HepG2 (cell line): ENCODE data around the gene IL4I1. TPM values are rescaled to one million over a fixed set of nuclear protein-coding genes. Genes with fewer than 3 reads are reported as not detected.

Source experiments
- ARID2 ChIP-seq: sonication (generic); formaldehyde crosslinking; IDR thresholded peaks from 2 replicates; pipeline ENCODE4 v1.8.1; 2022; ENCODE audit warnings: mild to moderate bottlenecking, missing genetic modification reagents, borderline replicate concordance
- ELF4 ChIP-seq: sonication (generic); formaldehyde crosslinking; IDR thresholded peaks from 2 replicates; pipeline ENCODE4 v1.5.0; 2020; ENCODE audit warnings: missing genetic modification reagents, mild to moderate bottlenecking, moderate library complexity, borderline replicate concordance
- FOSL1 ChIP-seq: sonication (generic); formaldehyde crosslinking; IDR thresholded peaks from 2 replicates; pipeline ENCODE4 v1.9.0; 2021; ENCODE audit warnings: missing genetic modification reagents, borderline replicate concordance
- MEF2D ChIP-seq: sonication (generic); formaldehyde crosslinking; IDR thresholded peaks from 2 replicates; pipeline ENCODE4 v1.5.1; 2020; ENCODE audit warnings: mild to moderate bottlenecking, missing genetic modification reagents
- MTA3 ChIP-seq: sonication (generic); formaldehyde crosslinking; IDR thresholded peaks from 2 replicates; pipeline ENCODE4 v1.4.0; 2020; ENCODE audit warnings: missing genetic modification reagents
- NFKB2 ChIP-seq: sonication (generic); formaldehyde crosslinking; IDR thresholded peaks from 2 replicates; pipeline ENCODE4 v1.4.0; 2020; ENCODE audit warnings: missing genetic modification reagents, borderline replicate concordance
- RAD21 ChIP-seq: fragments of 450-650 bp; formaldehyde crosslinking; IDR thresholded peaks from 2 replicates; pipeline ENCODE4 v1.5.0; 2020; ENCODE audit warnings: mild to moderate bottlenecking
- SRSF4 ChIP-seq: fragments of 200-400 bp; formaldehyde crosslinking; IDR thresholded peaks from one replicate; pipeline ENCODE4 v1.6.1; 2018; ENCODE audit warnings: mild to moderate bottlenecking, low read depth, low read length, moderate library complexity; ENCODE audit not compliant: poor library complexity, severe bottlenecking
- TBX3 ChIP-seq: fragments of 450-650 bp; IDR thresholded peaks from 2 replicates; pipeline ENCODE4 v1.6.1; 2017; ENCODE audit warnings: antibody characterized with exemption, mild to moderate bottlenecking, inconsistent platforms, borderline replicate concordance
- TEAD2 ChIP-seq: sonication (generic); formaldehyde crosslinking; IDR thresholded peaks from 2 replicates; pipeline ENCODE4 v1.9.0; 2021; ENCODE audit warnings: missing genetic modification reagents
- U2AF2 ChIP-seq: fragments of 200-400 bp; formaldehyde crosslinking; IDR thresholded peaks from 2 replicates; pipeline ENCODE4 v1.6.1; 2017; ENCODE audit warnings: low read depth, mild to moderate bottlenecking, low read length
- ZFX ChIP-seq: sonication (generic); formaldehyde crosslinking; IDR thresholded peaks from 2 replicates; pipeline ENCODE4 v1.4.0; 2020; ENCODE audit warnings: mild to moderate bottlenecking, low read depth, missing genetic modification reagents, moderate library complexity
- ZNF543 ChIP-seq: sonication (generic); formaldehyde crosslinking; IDR thresholded peaks from 2 replicates; pipeline ENCODE4 v1.4.0; 2020; ENCODE audit warnings: mild to moderate bottlenecking, missing genetic modification reagents
- ZNF550 ChIP-seq: sonication (generic); formaldehyde crosslinking; IDR thresholded peaks from 2 replicates; pipeline ENCODE4 v1.4.0; 2020; ENCODE audit warnings: mild to moderate bottlenecking, missing genetic modification reagents, borderline replicate concordance
- ZNF556 ChIP-seq: sonication (generic); formaldehyde crosslinking; IDR thresholded peaks from 2 replicates; pipeline ENCODE4 v1.4.0; 2020; ENCODE audit warnings: mild to moderate bottlenecking, missing genetic modification reagents, borderline replicate concordance
- ZNF616 ChIP-seq: sonication (generic); formaldehyde crosslinking; IDR thresholded peaks from 2 replicates; pipeline ENCODE4 v1.5.0; 2020; ENCODE audit warnings: low read depth, mild to moderate bottlenecking, missing genetic modification reagents
- ZSCAN12 ChIP-seq: sonication (generic); formaldehyde crosslinking; IDR thresholded peaks from 2 replicates; pipeline ENCODE4 v1.9.0; 2021; ENCODE audit warnings: mild to moderate bottlenecking, missing genetic modification reagents
- polyA plus RNA-seq, 8 experiments: library from polyadenylated mRNA; depleted of rRNA in 3 of 8; stranded (reverse) in 7 of 8; unstranded in 1 of 8; fragments of >200 nt; fragmentation: Illumina TruSeq in 4 of 8; extraction: Trizol in 4 of 8; gene quantifications; 2 replicates each; pipeline versions ENCODE4 v1.2.1 to v1.2.3, GENCODE V29; 2011 to 2016; ENCODE audit warnings: low read depth in 4 of 8, missing spikeins in 1 of 8, mixed read lengths in 1 of 8; ENCODE audit not compliant: insufficient read depth in 1 of 8
- total RNA-seq, 5 experiments: library from RNA; depleted of rRNA; stranded (reverse); fragments of >200 nt; fragmentation: Illumina TruSeq; extraction: Trizol; gene quantifications; 2 replicates each; pipeline ENCODE4 v1.2.3, GENCODE V29; 2016; ENCODE audit warnings: low read depth in 1 of 5
- TF ChIP-seq, protein P1 (sequence below): sonication (generic); formaldehyde crosslinking; IDR thresholded peaks from 2 replicates; pipeline ENCODE4 v1.5.1; 2020; ENCODE audit warnings: mild to moderate bottlenecking, missing genetic modification reagents, moderate library complexity
- TF ChIP-seq, protein P2 (sequence below): fragments of 450-650 bp; IDR thresholded peaks from 2 replicates; pipeline ENCODE4 v1.6.1; 2017
- TF ChIP-seq, protein P3 (sequence below): sonication (generic); formaldehyde crosslinking; IDR thresholded peaks from 2 replicates; pipeline ENCODE4 v1.5.1; 2020; ENCODE audit warnings: mild to moderate bottlenecking, moderate library complexity, missing genetic modification reagents
- TF ChIP-seq, protein P4 (sequence below): IDR thresholded peaks from 2 replicates; pipeline ENCODE4 v1.6.1; 2012; ENCODE audit warnings: low read depth, low read length, improper control_type of control experiment

Gene IL4I1
- total and polyA plus RNA-seq, 2 of the 13 experiments (the other 11 are each of a cell fraction or from before 2014, with no cell fraction given), result not detected

DNA sequence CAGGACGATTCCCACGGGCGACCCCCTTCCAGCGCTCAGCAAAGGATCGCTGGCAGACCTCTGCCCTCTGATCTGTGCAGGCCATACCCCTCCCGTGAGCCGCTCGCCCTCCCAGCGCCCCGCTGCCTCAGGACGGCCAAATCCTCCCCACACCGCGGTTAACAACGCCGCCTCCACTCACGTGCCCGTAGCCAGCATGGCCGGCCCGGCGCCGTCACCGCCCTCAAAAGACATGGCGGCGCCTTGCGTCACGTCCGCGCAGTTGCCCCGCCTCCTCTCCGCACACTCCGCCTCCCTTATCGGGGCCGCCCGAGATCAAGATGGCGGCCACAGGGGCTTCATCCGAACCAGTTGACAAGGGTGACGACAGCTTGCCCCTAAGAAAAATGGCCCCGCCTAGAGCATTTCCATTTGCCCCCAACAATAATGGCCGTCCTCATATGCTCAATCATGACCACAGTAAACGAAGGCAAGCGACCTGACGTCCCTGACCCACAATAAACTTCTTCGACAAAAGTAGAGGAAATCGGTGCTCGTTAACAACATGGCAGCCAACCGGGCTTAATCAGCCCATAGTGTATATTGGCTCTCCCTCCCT, 20.2 kb downstream of the IL4I1 start (continued):
- TF ChIP-seq, protein P1, sequence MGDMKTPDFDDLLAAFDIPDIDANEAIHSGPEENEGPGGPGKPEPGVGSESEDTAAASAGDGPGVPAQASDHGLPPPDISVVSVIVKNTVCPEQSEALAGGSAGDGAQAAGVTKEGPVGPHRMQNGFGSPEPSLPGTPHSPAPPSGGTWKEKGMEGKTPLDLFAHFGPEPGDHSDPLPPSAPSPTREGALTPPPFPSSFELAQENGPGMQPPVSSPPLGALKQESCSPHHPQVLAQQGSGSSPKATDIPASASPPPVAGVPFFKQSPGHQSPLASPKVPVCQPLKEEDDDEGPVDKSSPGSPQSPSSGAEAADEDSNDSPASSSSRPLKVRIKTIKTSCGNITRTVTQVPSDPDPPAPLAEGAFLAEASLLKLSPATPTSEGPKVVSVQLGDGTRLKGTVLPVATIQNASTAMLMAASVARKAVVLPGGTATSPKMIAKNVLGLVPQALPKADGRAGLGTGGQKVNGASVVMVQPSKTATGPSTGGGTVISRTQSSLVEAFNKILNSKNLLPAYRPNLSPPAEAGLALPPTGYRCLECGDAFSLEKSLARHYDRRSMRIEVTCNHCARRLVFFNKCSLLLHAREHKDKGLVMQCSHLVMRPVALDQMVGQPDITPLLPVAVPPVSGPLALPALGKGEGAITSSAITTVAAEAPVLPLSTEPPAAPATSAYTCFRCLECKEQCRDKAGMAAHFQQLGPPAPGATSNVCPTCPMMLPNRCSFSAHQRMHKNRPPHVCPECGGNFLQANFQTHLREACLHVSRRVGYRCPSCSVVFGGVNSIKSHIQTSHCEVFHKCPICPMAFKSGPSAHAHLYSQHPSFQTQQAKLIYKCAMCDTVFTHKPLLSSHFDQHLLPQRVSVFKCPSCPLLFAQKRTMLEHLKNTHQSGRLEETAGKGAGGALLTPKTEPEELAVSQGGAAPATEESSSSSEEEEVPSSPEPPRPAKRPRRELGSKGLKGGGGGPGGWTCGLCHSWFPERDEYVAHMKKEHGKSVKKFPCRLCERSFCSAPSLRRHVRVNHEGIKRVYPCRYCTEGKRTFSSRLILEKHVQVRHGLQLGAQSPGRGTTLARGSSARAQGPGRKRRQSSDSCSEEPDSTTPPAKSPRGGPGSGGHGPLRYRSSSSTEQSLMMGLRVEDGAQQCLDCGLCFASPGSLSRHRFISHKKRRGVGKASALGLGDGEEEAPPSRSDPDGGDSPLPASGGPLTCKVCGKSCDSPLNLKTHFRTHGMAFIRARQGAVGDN (CRISPR knock-in tag), result peak; percentile 75
- TF ChIP-seq ELF4 (CRISPR knock-in tag), result no peak
- no peak for TF ChIP-seq U2AF2
- TF ChIP-seq, protein P2, sequence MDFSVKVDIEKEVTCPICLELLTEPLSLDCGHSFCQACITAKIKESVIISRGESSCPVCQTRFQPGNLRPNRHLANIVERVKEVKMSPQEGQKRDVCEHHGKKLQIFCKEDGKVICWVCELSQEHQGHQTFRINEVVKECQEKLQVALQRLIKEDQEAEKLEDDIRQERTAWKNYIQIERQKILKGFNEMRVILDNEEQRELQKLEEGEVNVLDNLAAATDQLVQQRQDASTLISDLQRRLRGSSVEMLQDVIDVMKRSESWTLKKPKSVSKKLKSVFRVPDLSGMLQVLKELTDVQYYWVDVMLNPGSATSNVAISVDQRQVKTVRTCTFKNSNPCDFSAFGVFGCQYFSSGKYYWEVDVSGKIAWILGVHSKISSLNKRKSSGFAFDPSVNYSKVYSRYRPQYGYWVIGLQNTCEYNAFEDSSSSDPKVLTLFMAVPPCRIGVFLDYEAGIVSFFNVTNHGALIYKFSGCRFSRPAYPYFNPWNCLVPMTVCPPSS, result no peak
- no peak; the same call in 1 of the 2 replicates for TF ChIP-seq ZNF543 (CRISPR knock-in tag)
- TF ChIP-seq FOSL1 (CRISPR knock-in tag), result no peak
- TF ChIP-seq MTA3, result no peak
- TF ChIP-seq, protein P3, sequence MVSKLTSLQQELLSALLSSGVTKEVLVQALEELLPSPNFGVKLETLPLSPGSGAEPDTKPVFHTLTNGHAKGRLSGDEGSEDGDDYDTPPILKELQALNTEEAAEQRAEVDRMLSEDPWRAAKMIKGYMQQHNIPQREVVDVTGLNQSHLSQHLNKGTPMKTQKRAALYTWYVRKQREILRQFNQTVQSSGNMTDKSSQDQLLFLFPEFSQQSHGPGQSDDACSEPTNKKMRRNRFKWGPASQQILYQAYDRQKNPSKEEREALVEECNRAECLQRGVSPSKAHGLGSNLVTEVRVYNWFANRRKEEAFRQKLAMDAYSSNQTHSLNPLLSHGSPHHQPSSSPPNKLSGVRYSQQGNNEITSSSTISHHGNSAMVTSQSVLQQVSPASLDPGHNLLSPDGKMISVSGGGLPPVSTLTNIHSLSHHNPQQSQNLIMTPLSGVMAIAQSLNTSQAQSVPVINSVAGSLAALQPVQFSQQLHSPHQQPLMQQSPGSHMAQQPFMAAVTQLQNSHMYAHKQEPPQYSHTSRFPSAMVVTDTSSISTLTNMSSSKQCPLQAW (CRISPR knock-in tag), result peak; percentile 17; the same call in 1 of the 2 replicates
- no peak; the same call in 1 of the 2 replicates for TF ChIP-seq MEF2D
- no peak for TF ChIP-seq RAD21 (CRISPR knock-in tag)
- TF ChIP-seq ZNF556 (CRISPR knock-in tag), result no peak
- TF ChIP-seq TBX3, result no peak
- TF ChIP-seq, protein P4, sequence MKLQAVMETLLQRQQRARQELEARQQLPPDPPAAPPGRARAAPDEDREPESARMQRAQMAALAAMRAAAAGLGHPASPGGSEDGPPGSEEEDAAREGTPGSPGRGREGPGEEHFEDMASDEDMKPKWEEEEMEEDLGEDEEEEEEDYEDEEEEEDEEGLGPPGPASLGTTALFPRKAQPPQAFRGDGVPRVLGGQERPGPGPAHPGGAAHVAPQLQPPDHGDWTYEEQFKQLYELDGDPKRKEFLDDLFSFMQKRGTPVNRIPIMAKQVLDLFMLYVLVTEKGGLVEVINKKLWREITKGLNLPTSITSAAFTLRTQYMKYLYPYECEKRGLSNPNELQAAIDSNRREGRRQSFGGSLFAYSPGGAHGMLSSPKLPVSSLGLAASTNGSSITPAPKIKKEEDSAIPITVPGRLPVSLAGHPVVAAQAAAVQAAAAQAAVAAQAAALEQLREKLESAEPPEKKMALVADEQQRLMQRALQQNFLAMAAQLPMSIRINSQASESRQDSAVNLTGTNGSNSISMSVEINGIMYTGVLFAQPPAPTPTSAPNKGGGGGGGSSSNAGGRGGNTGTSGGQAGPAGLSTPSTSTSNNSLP, result no peak
- TF ChIP-seq NFKB2, result peak; percentile 50; the same call in 1 of the 2 replicates
- TF ChIP-seq ZSCAN12, result 0 out of 2 replicates have a peak, but pooled peaks have one; percentile 40
- peak; percentile 54; the same call in 1 of the 2 replicates for TF ChIP-seq ARID2 (CRISPR knock-in tag)
- no peak for TF ChIP-seq ZNF550 (CRISPR knock-in tag)
- no peak for TF ChIP-seq ZFX (CRISPR knock-in tag)
- no peak for TF ChIP-seq ZNF616 (CRISPR knock-in tag)
- no peak for TF ChIP-seq SRSF4
- TF ChIP-seq TEAD2, result no peak
